Tibial artery (tissue), 4 donors: ENCODE measurements around the gene LUZP1.

Experiments
- DNase-seq, 2 donors: peaks; one replicate each; pipeline ENCODE4 v3.0.0-alpha.2; 2019
- H3K27ac ChIP-seq, 2 donors: fragments of 200-600 bp; sonication (generic) in 1 of 2; 1 replicate in 1 of 2; 2 replicates in 1 of 2; pipeline ENCODE4 v1.5.1; 2018 to 2019; ENCODE audit warnings: mild to moderate bottlenecking in 1 of 2
- H3K27me3 ChIP-seq, 2 donors: fragments of 200-600 bp; sonication (generic) in 1 of 2; one replicate each; pipeline versions ENCODE4 v1.5.1 to v1.6.0; 2016 to 2019
- H3K36me3 ChIP-seq, 3 donors: fragments of 200-600 bp; sonication (generic) in 2 of 3; one replicate each; pipeline ENCODE4 v1.5.1; 2016 to 2019; ENCODE audit warnings: mild to moderate bottlenecking in 2 of 3
- H3K4me1 ChIP-seq, 4 donors: fragments of 200-600 bp; sonication (generic) in 2 of 4; 1 replicate in 3 of 4; 2 replicates in 1 of 4; pipeline ENCODE4 v1.5.1; 2016 to 2019
- H3K4me3 ChIP-seq, 2 donors: fragments of 200-600 bp; sonication (generic) in 1 of 2; 1 replicate in 1 of 2; 2 replicates in 1 of 2; pipeline ENCODE4 v1.5.1; 2018 to 2019; ENCODE audit warnings: mild to moderate bottlenecking in 2 of 2
- H3K9me3 ChIP-seq, 3 donors: fragments of 200-600 bp; sonication (generic) in 1 of 3; one replicate each; pipeline ENCODE4 v1.5.1; 2016 to 2019
- CTCF ChIP-seq, 2 experiments: fragments of 200-600 bp in 1 of 2; fragments of 450-650 bp in 1 of 2; IDR thresholded peaks; one replicate each; pipeline ENCODE4 v1.5.1; 2017 to 2019; ENCODE audit warnings: antibody characterized with exemption in 2 of 2, mild to moderate bottlenecking in 1 of 2, moderate library complexity in 1 of 2
- intact Hi-C: fragments of 100-400 bp; cut with DNase I; formaldehyde crosslinking; loops from one replicate; pipeline ENCODE4 v1.15.0; 2023; ENCODE audit warnings: low total_unique reads

The LUZP1 gene

GRCh38 chr1:23215291-23215690 is 46.6 kb upstream of the LUZP1 start:
- Histone ChIP-seq H3K36me3 (no peaks in the 10 kb centered on the region), H3K27me3 (peaks cover 0 to 79% of the 10 kb centered on the region in 2 donors), H3K4me1 (peaks cover 0 to 14% (median 11%) of the 10 kb centered on the region in 4 donors), H3K4me3 (no peak overlapping the region), H3K9me3 (no peaks in the 10 kb centered on the region), H3K27ac (no peak overlapping the region)
- TF ChIP-seq CTCF (IDR thresholded peaks at IDR 0.05): no peak
- DNase-seq: no peak
- intact Hi-C loops: no loop called here

- DNase-seq: no peak
- Histone ChIP-seq H3K4me1 (peaks cover 0 to 14% (median 11%) of the 10 kb centered on the region in 4 donors), H3K27me3 (peaks cover 0 to 83% of the 10 kb centered on the region in 2 donors), H3K36me3 (no peaks in the 10 kb centered on the region), H3K9me3 (no peaks in the 10 kb centered on the region), H3K4me3 (no peak overlapping the region), H3K27ac (no peak overlapping the region)
- intact Hi-C loops: no loop called here
- no peak for TF ChIP-seq CTCF (IDR thresholded peaks at IDR 0.05)
Measured at GRCh38 chr1:23214640-23215039, 46.0 kb upstream of the LUZP1 start.

- no peak for DNase-seq
- intact Hi-C loops: no loop called here
Measured at GRCh38 chr1:23211955-23212354, 43.3 kb upstream of the LUZP1 start.

GRCh38 chr1:23210963-23211362 is 42.3 kb upstream of the LUZP1 start:
- DNase-seq: no peak
- intact Hi-C loops: no loop called here
- no peak overlapping the region for H3K4me3 ChIP-seq
- H3K4me1 ChIP-seq: no peaks in the 10 kb centered on the region
- H3K27ac ChIP-seq: no peak overlapping the region
- no peaks in the 10 kb centered on the region for H3K36me3 ChIP-seq
- H3K27me3 ChIP-seq: peaks cover 0 to 64% of the 10 kb centered on the region in 2 donors
- no peaks in the 10 kb centered on the region for H3K9me3 ChIP-seq
- TF ChIP-seq CTCF (IDR thresholded peaks at IDR 0.05): no peak

More at GRCh38 chr1:23211955-23212354, 43.3 kb upstream of the LUZP1 start:
- no peaks in the 10 kb centered on the region for H3K9me3 ChIP-seq
- no peak overlapping the region for H3K4me3 ChIP-seq
- H3K36me3 ChIP-seq: no peaks in the 10 kb centered on the region
- H3K27ac ChIP-seq: no peak overlapping the region
- TF ChIP-seq CTCF (IDR thresholded peaks at IDR 0.05): no peak
- H3K27me3 ChIP-seq: peaks cover 0 to 66% of the 10 kb centered on the region in 2 donors
- H3K4me1 ChIP-seq: peaks cover 0 to 5% (median 4%) of the 10 kb centered on the region in 4 donors

GRCh38 chr1:23210351-23210785 is 41.7 kb upstream of the LUZP1 start:
- H3K4me1 ChIP-seq: no peaks in the 10 kb centered on the region
- H3K27me3 ChIP-seq: peaks cover 0 to 62% of the 10 kb centered on the region in 2 donors
- no peak overlapping the region for H3K4me3 ChIP-seq
- no peaks in the 10 kb centered on the region for H3K36me3 ChIP-seq
- intact Hi-C loops: no loop called here
- TF ChIP-seq CTCF (IDR thresholded peaks at IDR 0.05): no peak
- no peaks in the 10 kb centered on the region for H3K9me3 ChIP-seq
- no peak overlapping the region for H3K27ac ChIP-seq
- no peak for DNase-seq

GRCh38 chr1:23209770-23210169 is 41.1 kb upstream of the LUZP1 start:
- Histone ChIP-seq H3K4me1 (no peaks in the 10 kb centered on the region), H3K4me3 (no peak overlapping the region), H3K36me3 (no peaks in the 10 kb centered on the region), H3K27ac (no peak overlapping the region), H3K9me3 (no peaks in the 10 kb centered on the region), H3K27me3 (peaks cover 0 to 56% of the 10 kb centered on the region in 2 donors)
- DNase-seq: no peak
- TF ChIP-seq CTCF (IDR thresholded peaks at IDR 0.05): no peak
- intact Hi-C loops: no loop called here
